Right cardiac atrium (tissue), 5 donors: ENCODE data around the gene PPM1A. TPM values are rescaled to one million over a fixed set of nuclear protein-coding genes. Genes with fewer than 3 reads are reported as not detected.

Source experiments
- ATAC-seq, 2 donors: fragments of 200-7000 bp; cut with Tn5 transposase; one replicate each; pipeline versions ENCODE4 v1.8.0 to v1.9.1; 2020; ENCODE audit warnings: moderate library complexity in 2 of 2, mild to moderate bottlenecking in 1 of 2
- DNase-seq, 3 donors: peaks; one replicate each; pipeline ENCODE4 v3.0.0-alpha.2; 2020
- H3K27ac ChIP-seq: one replicate; pipeline ENCODE4 v1.5.1; 2013; ENCODE audit warnings: mild to moderate bottlenecking, low read length, control low read depth, moderate library complexity
- H3K27me3 ChIP-seq: one replicate; pipeline ENCODE4 v1.6.1; 2013; ENCODE audit not compliant: control insufficient read depth, insufficient read depth
- H3K4me1 ChIP-seq: one replicate; pipeline ENCODE4 v1.6.1; 2013; ENCODE audit warnings: low read length; ENCODE audit not compliant: control insufficient read depth, insufficient read depth
- H3K4me3 ChIP-seq: one replicate; pipeline ENCODE4 v1.5.1; 2013; ENCODE audit warnings: low read length, control low read depth
- H3K9me3 ChIP-seq: one replicate; pipeline ENCODE4 v1.6.1; 2013; ENCODE audit warnings: low read length; ENCODE audit not compliant: control insufficient read depth
- WGBS: extraction: QIAGEN DNeasy Blood & Tissue Kit; methylation state at CpG from one replicate; pipeline ENCODE4 v1.1.7; 2013; 5-methylcytosine and 5-hydroxymethylcytosine counted together
- intact Hi-C, 4 donors: fragments of 100-400 bp; cut with DNase I; formaldehyde crosslinking; loops; one replicate each; pipeline versions ENCODE4 v1.11.0 to v1.14.0; 2022 to 2023
- polyA plus RNA-seq: library from polyadenylated mRNA; stranded (reverse); fragments of 200-250 nt; gene quantifications from one replicate; pipeline ENCODE4 v1.2.3, GENCODE V29; 2013
- total RNA-seq, 4 donors: library from RNA; stranded (reverse); fragmentation: NEBNext Ultra II Directional; extraction: Animal tissue kit (Norgen Biotek cat#: 25700); gene quantifications; one replicate each; pipeline ENCODE4 v1.2.1, GENCODE V29; 2021
- donor health status: healthy with polysubstance abuse.
- donor health status: DM: no; HTN: yes; CAD: no.
- donor health status: DM: no; HTN: no; CAD: no.
- donor health status: DM: no; HTN: yes; CAD: no; lungs with severe emphysema.
- donor health status: DM: yes; HTN: yes; CAD: no.

The PPM1A gene
- total and polyA plus RNA-seq, 5 donors = 37.8 to 88.2 (median 79.6) TPM

GRCh38 chr14:60272177-60272576, 23.2 kb downstream of the PPM1A start:
- WGBS = 99% methylated on average over 2 of the region's 2 CpGs
- no peak overlapping the region for H3K27ac ChIP-seq

GRCh38 chr14:60273956-60274355, 24.9 kb downstream of the PPM1A start:
- ATAC-seq = no peak
- Histone ChIP-seq H3K27me3 (no peaks in the 10 kb centered on the region), H3K27ac (no peak overlapping the region), H3K4me1 (peaks cover 6% of the 10 kb centered on the region), H3K4me3 (no peak overlapping the region), H3K9me3 (no peaks in the 10 kb centered on the region)
- 81% methylated on average over 2 of the region's 2 CpGs for WGBS
- DNase-seq = no peak
- intact Hi-C loops = no loop called here

More at GRCh38 chr14:60272177-60272576, 23.2 kb downstream of the PPM1A start:
- H3K4me3 ChIP-seq = no peak overlapping the region
- H3K27me3 ChIP-seq = no peaks in the 10 kb centered on the region
- intact Hi-C loops = no loop called here
- ATAC-seq (no peak), DNase-seq (no peak)
- peaks cover 6% of the 10 kb centered on the region for H3K4me1 ChIP-seq
- H3K9me3 ChIP-seq = no peaks in the 10 kb centered on the region

GRCh38 chr14:60274448-60274847, 25.4 kb downstream of the PPM1A start:
- no peaks in the 10 kb centered on the region for H3K27me3 ChIP-seq
- H3K4me1 ChIP-seq = peaks cover 6% of the 10 kb centered on the region
- no peak overlapping the region for H3K4me3 ChIP-seq
- ATAC-seq (no peak), DNase-seq (no peak)
- H3K9me3 ChIP-seq = no peaks in the 10 kb centered on the region
- intact Hi-C loops = no loop called here
- no peak overlapping the region for H3K27ac ChIP-seq

GRCh38 chr14:60275932-60276331, 26.9 kb downstream of the PPM1A start:
- H3K4me1 ChIP-seq = peaks cover 5% of the 10 kb centered on the region

GRCh38 chr14:60276347-60276746, 27.3 kb downstream of the PPM1A start:
- no peaks in the 10 kb centered on the region for H3K9me3 ChIP-seq
- intact Hi-C loops = no loop called here
- H3K4me1 ChIP-seq = peaks cover 4% of the 10 kb centered on the region
- no peak overlapping the region for H3K27ac ChIP-seq
- ATAC-seq = no peak
- no peaks in the 10 kb centered on the region for H3K27me3 ChIP-seq
- DNase-seq = no peak
- no peak overlapping the region for H3K4me3 ChIP-seq
- 96% methylated on average over 2 of the region's 2 CpGs for WGBS

More at GRCh38 chr14:60275932-60276331, 26.9 kb downstream of the PPM1A start:
- intact Hi-C loops = no loop called here
- Histone ChIP-seq H3K27ac (no peak overlapping the region), H3K27me3 (no peaks in the 10 kb centered on the region), H3K9me3 (no peaks in the 10 kb centered on the region), H3K4me3 (no peak overlapping the region)
- ATAC-seq (no peak), DNase-seq (no peak)
- 51% methylated on average over 4 of the region's 4 CpGs for WGBS

- Histone ChIP-seq H3K4me3 (no peak overlapping the region), H3K4me1 (peaks cover 4% of the 10 kb centered on the region), H3K27me3 (no peaks in the 10 kb centered on the region), H3K27ac (no peak overlapping the region), H3K9me3 (no peaks in the 10 kb centered on the region)
- ATAC-seq (no peak), DNase-seq (no peak)
- WGBS = 71% methylated on average over 2 of the region's 2 CpGs
- intact Hi-C loops = no loop called here
Observed at GRCh38 chr14:60277605-60278190, 28.7 kb downstream of the PPM1A start.

- Histone ChIP-seq H3K4me3 (no peak overlapping the region), H3K27ac (no peak overlapping the region), H3K27me3 (no peaks in the 10 kb centered on the region), H3K4me1 (peaks cover 4% of the 10 kb centered on the region), H3K9me3 (no peaks in the 10 kb centered on the region)
- DNase-seq (no peak), ATAC-seq (no peak)
- intact Hi-C loops = no loop called here
- WGBS = 51% methylated on average over 2 of the region's 2 CpGs
Observed at GRCh38 chr14:60278350-60278749, 29.3 kb downstream of the PPM1A start.

GRCh38 chr14:60287452-60287851, 38.4 kb downstream of the PPM1A start:
- Histone ChIP-seq H3K27ac (no peak overlapping the region), H3K4me3 (no peak overlapping the region), H3K9me3 (no peaks in the 10 kb centered on the region), H3K4me1 (no peaks in the 10 kb centered on the region), H3K27me3 (no peaks in the 10 kb centered on the region)
- ATAC-seq = no peak
- intact Hi-C loops = no loop called here
- no peak for DNase-seq

GRCh38 chr14:60288279-60288678, 39.3 kb downstream of the PPM1A start:
- ATAC-seq = no peak
- no peak for DNase-seq
- Histone ChIP-seq H3K27me3 (no peaks in the 10 kb centered on the region), H3K27ac (no peak overlapping the region), H3K4me1 (no peaks in the 10 kb centered on the region), H3K9me3 (no peaks in the 10 kb centered on the region), H3K4me3 (no peak overlapping the region)
- intact Hi-C loops = no loop called here
- WGBS = 97% methylated on average over 1 of the region's 1 CpG

- no peak for DNase-seq
- H3K27me3 ChIP-seq = no peaks in the 10 kb centered on the region
- no peak for ATAC-seq
- WGBS = 87% methylated on average over 3 of the region's 3 CpGs
- intact Hi-C loops = no loop called here
- no peak overlapping the region for H3K4me3 ChIP-seq
- no peak overlapping the region for H3K27ac ChIP-seq
- H3K9me3 ChIP-seq = no peaks in the 10 kb centered on the region
- H3K4me1 ChIP-seq = no peaks in the 10 kb centered on the region
Observed at GRCh38 chr14:60294411-60295069, 45.5 kb downstream of the PPM1A start.

GRCh38 chr14:60300019-60300418, 51.0 kb downstream of the PPM1A start:
- Histone ChIP-seq H3K9me3 (no peaks in the 10 kb centered on the region), H3K27me3 (no peaks in the 10 kb centered on the region), H3K4me1 (peaks cover 2% of the 10 kb centered on the region), H3K27ac (no peak overlapping the region), H3K4me3 (no peak overlapping the region)
- no peak for ATAC-seq
- no peak for DNase-seq
- intact Hi-C loops = no loop called here

GRCh38 chr14:60301685-60302084, 52.7 kb downstream of the PPM1A start:
- WGBS = 43% methylated on average over 5 of the region's 5 CpGs
- peaks cover 2% of the 10 kb centered on the region for H3K4me1 ChIP-seq
- ATAC-seq (no peak), DNase-seq (no peak)
- H3K27ac ChIP-seq = no peak overlapping the region
- H3K27me3 ChIP-seq = no peaks in the 10 kb centered on the region
- H3K4me3 ChIP-seq = no peak overlapping the region
- intact Hi-C loops = no loop called here
- H3K9me3 ChIP-seq = no peaks in the 10 kb centered on the region
